Inflammatory macrophage treated with lipopolysaccharide for 4 hours (primary cell): ENCODE data around the gene PTPRJ.

Source experiments
- DNase-seq: peaks from one replicate; pipeline ENCODE4 v3.0.0-alpha.2; 2020

PTPRJ gene

GRCh38 chr11:48043111-48043990 lies 63.0 kb downstream of the PTPRJ start:
- peak; percentile 0 for DNase-seq

DNA sequence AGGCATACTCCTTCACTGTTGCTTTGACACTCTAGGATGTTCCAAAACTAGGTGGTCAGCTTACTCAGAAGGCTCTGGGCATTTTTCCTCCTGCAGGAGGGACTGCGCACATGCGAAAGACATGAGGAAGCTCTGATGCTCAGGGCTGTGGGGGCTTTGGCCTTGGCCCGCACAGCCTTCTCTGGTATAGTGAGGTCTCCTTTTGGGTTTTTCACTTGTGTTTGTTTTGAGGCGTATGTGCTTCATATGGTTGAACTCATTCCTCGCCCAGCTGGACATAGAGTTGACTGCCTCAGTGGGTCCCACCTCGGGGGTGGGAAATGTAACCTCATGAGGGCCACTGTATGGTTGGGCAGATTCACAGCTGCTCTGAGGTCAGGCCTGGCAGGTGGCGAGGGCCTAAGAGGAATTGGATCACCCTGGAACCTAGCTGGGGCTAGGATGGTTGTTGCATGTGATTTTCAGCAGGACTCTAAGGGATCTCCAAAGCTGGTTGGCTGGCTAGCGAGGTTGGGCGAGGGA lies 63.7 kb downstream of the PTPRJ start:
- no peak for DNase-seq

GRCh38 chr11:48044577-48044976 lies 64.2 kb downstream of the PTPRJ start:
- peak; percentile 79 for DNase-seq

DNA sequence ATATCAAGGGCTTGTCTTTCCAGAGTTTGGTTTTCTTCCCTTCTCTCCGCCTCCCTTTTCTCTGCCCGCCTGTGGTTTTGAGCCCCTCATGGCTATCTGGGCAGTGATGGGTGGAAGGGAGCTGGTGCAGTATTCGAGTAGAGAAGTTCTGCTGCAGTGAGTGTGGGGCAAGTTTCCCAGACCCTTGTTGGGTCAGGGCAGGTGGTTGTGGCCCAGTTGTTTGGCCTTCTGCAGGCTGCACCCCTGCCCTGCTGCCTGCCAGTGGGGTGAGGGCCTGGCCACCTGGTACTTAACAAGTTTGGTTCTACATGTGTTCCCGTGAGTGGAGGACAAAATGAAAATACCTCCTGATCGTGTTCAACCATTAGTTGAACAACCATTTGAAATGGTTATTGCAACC lies 65.2 kb downstream of the PTPRJ start:
- peak; percentile 0 for DNase-seq

DNA sequence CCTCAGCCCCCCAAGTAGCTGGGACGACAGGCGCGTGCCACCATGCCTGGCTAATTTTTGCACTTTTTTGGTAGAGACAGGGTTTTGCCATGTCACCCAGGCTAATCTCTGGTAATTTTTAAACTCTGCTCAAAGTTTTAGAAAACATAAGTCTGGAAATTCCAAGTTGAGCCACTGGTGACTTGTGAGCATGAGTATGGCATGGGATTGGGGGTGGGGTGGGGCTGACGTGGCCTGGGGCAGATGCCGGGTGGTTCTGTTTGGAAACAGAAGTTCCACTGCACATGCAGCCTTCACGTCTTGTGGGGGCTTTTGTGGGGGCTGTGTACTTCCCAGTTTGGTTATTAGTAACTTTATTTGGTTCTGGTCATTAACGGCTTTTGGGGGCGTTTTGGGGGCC lies 67.3 kb downstream of the PTPRJ start:
- DNase-seq: peak; percentile 97

DNA sequence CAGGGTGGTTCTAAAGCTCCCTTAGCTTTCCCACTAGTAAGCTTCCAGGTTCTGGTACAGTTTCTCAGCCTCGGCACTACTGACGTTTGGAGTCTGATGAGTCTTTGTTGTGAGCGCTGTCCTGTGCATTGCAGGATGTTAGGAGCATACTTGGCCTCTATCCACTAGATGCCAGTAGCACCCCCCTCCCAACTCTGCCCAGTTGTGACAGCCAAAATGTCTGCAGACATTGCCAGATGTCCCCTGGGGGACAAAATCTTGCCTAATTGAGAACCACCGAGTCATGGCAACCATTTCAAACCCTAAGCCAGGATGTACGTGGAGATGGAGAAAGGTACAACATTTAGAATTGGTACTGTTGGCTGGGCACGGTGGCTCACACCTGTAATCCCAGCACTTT lies 68.7 kb downstream of the PTPRJ start:
- peak; percentile 4 for DNase-seq

- DNase-seq: peak; percentile 76
Observed at GRCh38 chr11:48050304-48050703, 69.9 kb downstream of the PTPRJ start.

DNA sequence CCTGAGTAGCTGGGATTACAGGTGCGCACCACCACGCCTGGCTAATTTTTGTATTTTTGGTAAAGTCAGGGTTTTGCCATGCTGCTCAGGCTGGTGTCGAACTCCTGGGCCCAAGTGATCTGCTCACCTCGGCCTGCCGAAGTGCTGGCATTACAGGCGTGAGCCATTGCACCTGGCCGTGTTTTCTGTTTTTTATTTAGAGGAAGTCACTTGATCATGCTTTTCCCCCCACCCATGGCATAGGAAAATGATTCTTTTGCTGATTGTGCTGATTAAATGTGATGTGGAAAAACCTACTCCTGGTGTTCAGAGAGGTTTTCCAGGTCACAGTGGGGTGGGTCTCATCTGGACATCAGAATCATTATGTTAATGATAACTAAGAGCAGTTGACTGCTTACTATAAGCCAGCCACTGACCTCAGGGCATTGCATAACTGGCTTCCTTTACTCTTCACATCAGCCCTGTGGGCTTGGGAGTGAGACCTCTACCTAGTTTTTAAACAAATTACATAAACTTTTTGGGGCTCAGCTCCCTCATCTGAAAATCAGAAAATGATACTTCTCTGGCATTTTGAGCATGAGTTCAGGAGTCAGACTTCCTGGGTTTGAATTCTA lies 71.0 kb downstream of the PTPRJ start:
- DNase-seq: peak; percentile 36

GRCh38 chr11:48052183-48053044 lies 72.1 kb downstream of the PTPRJ start:
- no peak for DNase-seq

DNA sequence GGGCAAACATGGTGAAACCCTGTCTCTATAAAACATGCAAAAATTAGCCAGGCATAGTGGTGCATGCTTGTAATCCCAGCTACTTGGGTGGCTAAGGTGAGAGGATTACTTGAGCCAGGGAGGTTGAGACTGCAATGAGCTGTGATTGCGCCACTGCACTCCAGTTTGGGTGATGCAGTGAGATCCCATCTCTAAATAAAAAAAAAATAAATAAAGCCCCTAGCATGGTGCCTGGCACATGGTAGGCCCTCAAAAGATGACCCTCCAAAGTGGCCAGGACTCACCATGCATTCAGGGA lies 74.6 kb downstream of the PTPRJ start:
- DNase-seq: no peak

GRCh38 chr11:48055292-48056132 lies 75.2 kb downstream of the PTPRJ start:
- DNase-seq: no peak

GRCh38 chr11:48056325-48057183 lies 76.2 kb downstream of the PTPRJ start:
- DNase-seq: no peak

- peak; percentile 40 for DNase-seq
Observed at GRCh38 chr11:48058064-48058463, 77.7 kb downstream of the PTPRJ start.

GRCh38 chr11:48058788-48059187 lies 78.4 kb downstream of the PTPRJ start:
- DNase-seq: no peak

DNA sequence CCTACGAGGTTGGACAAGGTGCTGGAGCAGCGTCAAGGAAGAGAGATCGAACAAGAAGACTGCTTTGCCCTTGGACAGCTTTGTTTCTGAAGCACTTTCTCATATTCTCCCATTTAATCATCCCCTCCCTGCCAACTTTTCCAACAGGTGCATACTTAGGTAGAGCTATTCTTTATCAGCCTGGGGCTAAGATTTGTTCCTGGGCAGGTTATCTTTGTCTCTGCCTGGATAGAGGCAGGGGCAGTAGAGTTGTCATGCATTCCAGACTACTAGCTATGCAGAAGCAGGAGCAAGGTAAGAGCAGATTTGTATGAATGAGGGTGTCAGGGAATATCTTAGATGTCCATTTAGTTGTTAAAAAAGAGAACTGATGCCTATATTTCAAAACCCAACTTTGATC lies 82.3 kb downstream of the PTPRJ start:
- no peak for DNase-seq

DNA sequence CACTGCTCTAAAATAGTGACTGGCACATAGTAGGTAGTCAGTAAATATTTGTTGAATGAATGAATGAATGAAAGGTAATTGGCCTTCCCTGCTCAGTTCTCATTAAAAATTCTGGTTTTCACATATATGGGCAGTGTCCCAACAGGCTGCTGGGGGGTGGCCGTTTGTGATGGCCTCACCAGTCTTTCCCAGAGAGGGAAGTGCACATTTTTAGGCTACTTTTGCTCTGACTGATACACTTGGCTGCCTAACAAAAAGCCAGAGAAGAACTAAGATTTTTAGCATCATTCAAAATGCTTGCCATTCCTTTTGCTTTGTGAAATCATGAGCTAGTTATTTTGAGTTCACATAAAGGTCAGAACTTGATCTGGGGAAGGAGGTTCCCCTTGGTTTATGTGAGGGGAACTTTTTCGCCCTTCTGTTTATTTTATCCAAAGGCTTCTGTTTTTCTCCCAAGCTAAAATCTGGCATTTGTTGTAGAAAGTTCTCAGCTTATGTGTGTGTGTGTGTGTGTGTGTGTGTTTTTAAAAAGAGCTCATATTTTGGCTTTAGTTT lies 83.1 kb downstream of the PTPRJ start:
- DNase-seq: peak; percentile 84

- no peak for DNase-seq
Observed at GRCh38 chr11:48064306-48064705, 83.9 kb downstream of the PTPRJ start.

- peak; percentile 87 for DNase-seq
Observed at GRCh38 chr11:48066881-48067800, 86.8 kb downstream of the PTPRJ start.

GRCh38 chr11:48073031-48073861 lies 92.9 kb downstream of the PTPRJ start:
- peak; percentile 83 for DNase-seq
